Measurements from ENCODE around the gene RLF. TPM values are rescaled to one million over a fixed set of nuclear protein-coding genes. Genes with fewer than 3 reads are reported as not detected.

RLF gene
- total and polyA plus RNA-seq, 10 of the 15 experiments (the other 5 are each of a cell fraction or from before 2014, with no cell fraction given) = 2.0 to 19.8 (median 8.7) TPM

- ChIA-PET CTCF (interaction anchor here (4.2 to 11.3 kb wide), 4 partner anchors 28 to 248 kb away, joined by 48 to 332 read pairs (median 108); partner anchors contain the start of gene COL9A2), SMC1A (ENCODE audit: uncharacterized antibody, unreplicated experiment) (interaction anchor here (0.8 to 10.9 kb wide), 5 partner anchors 12 to 181 kb away, joined by 3 to 182 read pairs (median 11); partner anchors contain the start of gene COL9A2), RAD21 (ENCODE audit: unreplicated experiment) (interaction anchor here (4.6 to 7.0 kb wide), 2 partner anchors 159 to 181 kb away, joined by 81 to 146 read pairs; no protein-coding TSS in a partner anchor), POLR2A (interaction anchor here (0.7 kb wide), 1 partner anchor 231 kb away, joined by 3 read pairs; no protein-coding TSS in a partner anchor)
- no peak for ATAC-seq
- Histone ChIP-seq H3K9me3 (replicated peaks; ENCODE audit: control insufficient read depth, insufficient read depth, low read length) (no peaks in the 10 kb centered on the region), H3K79me2 (ENCODE audit: control insufficient read depth, insufficient read depth, low read length) (peaks cover 2% of the 10 kb centered on the region), H4K20me1 (ENCODE audit: control insufficient read depth, insufficient read depth) (no peaks in the 10 kb centered on the region), H3K4me2 (ENCODE audit: control insufficient read depth, insufficient read depth) (no peak overlapping the region), H3K27ac (ENCODE audit: control insufficient read depth, insufficient read depth) (no peak overlapping the region), H3K9ac (ENCODE audit: control insufficient read depth, insufficient read depth, low read length) (no peak overlapping the region), H2AFZ (ENCODE audit: control insufficient read depth, low read depth, low read length) (no peak overlapping the region), H3K4me3 (no peak overlapping the region), H3K36me3 (ENCODE audit: control insufficient read depth in 2 of 2, insufficient read depth in 2 of 2, low read length in 1 of 2) (no peaks in the 10 kb centered on the region), H3K27me3 (replicated peaks in 1 of 2; ENCODE audit: control insufficient read depth in 2 of 2, insufficient read depth in 2 of 2, low read length in 1 of 2) (no peaks in the 10 kb centered on the region), H3K4me1 (ENCODE audit: control insufficient read depth, insufficient read depth, low read length) (peaks cover 13% of the 10 kb centered on the region)
- in situ Hi-C loops (cut with MboI) = no loop called here
- 62% methylated on average over 3 of the region's 3 CpGs for WGBS (ENCODE audit: insufficient coverage, insufficient replicate concordance, low lambda C conversion rate, missing lambda C conversion rate)
- no peak for DNase-seq (ENCODE audit: low read depth, low spot score)
- BruUV-seq (replicated peaks) = no TSS peak
- TF ChIP-seq SP1 (IDR thresholded peaks at IDR 0.05; ENCODE audit: low read depth, low read length) = no peak
- TF ChIP-seq NKRF (conservative IDR thresholded peaks at IDR 0.05) = no peak
- no peak for TF ChIP-seq USF2 (IDR thresholded peaks at IDR 0.05; ENCODE audit: borderline replicate concordance, low read depth, low read length)
- no peak for TF ChIP-seq SPI1 (IDR thresholded peaks at IDR 0.05; ENCODE audit: borderline replicate concordance, insufficient read depth, low read depth, low read length)
- no peak for TF ChIP-seq PBX3 (IDR thresholded peaks at IDR 0.05; ENCODE audit: insufficient replicate concordance, low read depth, low read length)
- no peak for TF ChIP-seq ZSCAN29 (IDR thresholded peaks at IDR 0.05)
- no peak for TF ChIP-seq NFYB (IDR thresholded peaks at IDR 0.05; ENCODE audit: insufficient read depth, low read depth, low read length)
- no peak for TF ChIP-seq E2F4 (IDR thresholded peaks at IDR 0.05; ENCODE audit: low read depth, low read length)
- TF ChIP-seq GATAD2B (conservative IDR thresholded peaks at IDR 0.05; ENCODE audit: low read depth) = no peak
- TF ChIP-seq NR2C1 (IDR thresholded peaks at IDR 0.05) = no peak
- TF ChIP-seq SRF (IDR thresholded peaks at IDR 0.05; ENCODE audit: low read depth in 2 of 2, low read length in 2 of 2) = no peak
- TF ChIP-seq ZNF274 (IDR thresholded peaks at IDR 0.05; ENCODE audit: insufficient read depth, insufficient read length) = no peak
- TF ChIP-seq POU2F2 (IDR thresholded peaks at IDR 0.05; ENCODE audit: borderline replicate concordance, low read depth, low read length) = no peak
- TF ChIP-seq RAD21 (IDR thresholded peaks at IDR 0.05; ENCODE audit: insufficient read depth, low read depth, low read length) = no peak
- no peak for TF ChIP-seq CTCF (IDR thresholded peaks at IDR 0.05 in 2 of 3, conservative IDR thresholded peaks at IDR 0.05 in 1 of 3; ENCODE audit: control insufficient read depth in 2 of 3, extremely low read depth in 1 of 3, insufficient read depth in 1 of 3, low read depth in 3 of 3, low read length in 3 of 3)
- no peak for TF ChIP-seq SUZ12 (IDR thresholded peaks at IDR 0.05; ENCODE audit: unreplicated experiment)
- intact Hi-C loops (cut with micrococcal nuclease; ENCODE audit: unreplicated experiment) = no loop called here
- FAIRE-seq = no peak
Measured at GRCh38 chr1:40155910-40156309, 5.3 kb upstream of the RLF start.

Data from GM12878 (cell line).